Peyer's patch (tissue), 4 donors: ENCODE measurements around the gene A1BG. TPM values are rescaled to one million over a fixed set of nuclear protein-coding genes. Genes with fewer than 3 reads are reported as not detected.
A peak's percentile ranks its signal among the peaks of the same experiment; 100 is the strongest.

Experiments
- DNase-seq, 3 donors: peaks; one replicate each; pipeline ENCODE4 v3.0.0-alpha.2; 2017 to 2019
- H3K27ac ChIP-seq, 4 donors: fragments of 200-600 bp; sonication (generic); one replicate each; pipeline ENCODE4 v1.5.1; 2016 to 2019
- H3K27me3 ChIP-seq, 2 donors: fragments of 200-600 bp; sonication (generic); one replicate each; pipeline ENCODE4 v1.5.1; 2019
- H3K36me3 ChIP-seq, 3 donors: fragments of 200-600 bp; sonication (generic); one replicate each; pipeline ENCODE4 v1.5.1; 2016 to 2019
- H3K4me1 ChIP-seq, 4 donors: fragments of 200-600 bp; sonication (generic); one replicate each; pipeline ENCODE4 v1.5.1; 2016 to 2019
- H3K4me3 ChIP-seq, 4 donors: fragments of 200-600 bp; sonication (generic); 1 replicate in 3 of 4; 2 replicates in 1 of 4; pipeline ENCODE4 v1.5.1; 2016 to 2019; ENCODE audit warnings: mild to moderate bottlenecking in 1 of 4
- H3K9me3 ChIP-seq, 4 donors: fragments of 200-600 bp; sonication (generic); one replicate each; pipeline ENCODE4 v1.5.1; 2016 to 2019; ENCODE audit warnings: mild to moderate bottlenecking in 1 of 4
- CTCF ChIP-seq, 6 experiments: fragments of 450-650 bp in 4 of 6; fragments of 200-600 bp in 2 of 6; sonication (generic) in 1 of 6; IDR thresholded peaks; one replicate each; pipeline ENCODE4 v1.5.1; 2017 to 2019; ENCODE audit warnings: antibody characterized with exemption in 6 of 6, mild to moderate bottlenecking in 3 of 6, moderate library complexity in 1 of 6
- POLR2A ChIP-seq, 2 donors: fragments of 450-650 bp; IDR thresholded peaks; one replicate each; pipeline ENCODE4 v1.5.1; 2017; ENCODE audit warnings: antibody characterized with exemption in 2 of 2, mild to moderate bottlenecking in 2 of 2, moderate library complexity in 2 of 2
- total RNA-seq, 4 donors: library from RNA; depleted of rRNA; stranded (reverse); fragments of >200 nt; gene quantifications; one replicate each; pipeline ENCODE4 v1.1.0, GENCODE V29; 2016

The A1BG gene
- total RNA-seq, 4 donors from 2014 or later: 5.4 to 26.4 (median 8.3) TPM; not detected in 1

GRCh38 chr19:58388175-58388526 lies 34.9 kb upstream of the A1BG start:
- H3K36me3 ChIP-seq: peaks cover 0 to 36% (median 0%) of the 10 kb centered on the region in 3 donors
- no peaks in the 10 kb centered on the region for H3K9me3 ChIP-seq
- H3K4me1 ChIP-seq: peaks cover 0 to 19% (median 16%) of the 10 kb centered on the region in 4 donors
- no peaks in the 10 kb centered on the region for H3K27me3 ChIP-seq
- no peak overlapping the region for H3K27ac ChIP-seq
- peak overlapping the region; percentile 72 to 82 (median 79) for H3K4me3 ChIP-seq
- DNase-seq: no peak
- no peak for TF ChIP-seq CTCF (IDR thresholded peaks at IDR 0.05)
- no peak for TF ChIP-seq POLR2A (IDR thresholded peaks at IDR 0.05)

GRCh38 chr19:58387338-58388174 lies 34.3 kb upstream of the A1BG start:
- peak overlapping the region; percentile 72 to 82 (median 79) for H3K4me3 ChIP-seq
- TF ChIP-seq CTCF (IDR thresholded peaks at IDR 0.05) (no peak), POLR2A (IDR thresholded peaks at IDR 0.05) (no peak)
- H3K9me3 ChIP-seq: no peaks in the 10 kb centered on the region
- H3K4me1 ChIP-seq: peaks cover 0 to 19% (median 16%) of the 10 kb centered on the region in 4 donors
- DNase-seq: no peak
- peaks cover 0 to 30% (median 0%) of the 10 kb centered on the region in 3 donors for H3K36me3 ChIP-seq
- no peaks in the 10 kb centered on the region for H3K27me3 ChIP-seq
- peak overlapping the region; percentile 96 to 98 (median 98) for H3K27ac ChIP-seq

DNA sequence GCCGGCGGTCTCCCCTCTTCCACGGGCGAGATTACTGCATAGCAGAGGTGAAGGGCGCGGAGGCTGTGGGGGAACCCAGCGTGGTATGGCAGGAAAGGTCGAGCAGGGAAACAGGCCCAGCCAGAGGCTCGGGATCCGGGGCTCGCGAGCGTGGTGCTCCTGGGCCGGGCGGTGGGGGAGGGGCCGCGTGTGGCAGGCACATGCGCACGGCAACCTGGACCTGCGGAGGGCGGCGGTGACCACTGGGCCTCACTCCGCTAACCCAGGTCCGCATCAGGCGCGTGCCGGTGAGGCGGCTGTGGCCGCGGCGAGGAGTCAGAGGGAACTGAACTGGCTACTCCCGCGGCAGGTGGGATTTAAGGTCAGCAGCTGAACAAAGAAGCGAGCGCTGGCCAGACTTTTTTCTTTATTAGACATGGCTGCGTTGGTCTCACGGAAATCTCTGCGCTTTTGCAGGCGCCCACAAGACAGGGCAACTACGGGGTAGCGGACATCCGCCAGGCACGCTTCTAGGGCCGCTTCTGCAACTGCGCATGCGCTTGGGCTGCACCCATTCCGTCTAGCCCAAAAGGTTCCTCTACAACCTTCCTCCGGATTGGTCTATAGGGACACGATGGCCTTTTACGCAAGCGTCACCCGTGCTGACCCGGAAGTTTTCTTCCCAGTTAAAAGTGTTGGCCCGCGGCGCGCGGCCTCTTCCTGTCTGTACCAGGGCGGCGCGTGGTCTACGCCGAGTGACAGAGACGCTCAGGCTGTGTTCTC lies 33.5 kb upstream of the A1BG start, which contains the start of gene RPS5:
TSS of gene RPS5 (plus strand) at position 694 of the 762 bp plus-strand sequence. CDS start 869 bp downstream, outside the sequence.
- TF ChIP-seq CTCF (IDR thresholded peaks at IDR 0.05) (no peak), POLR2A (IDR thresholded peaks at IDR 0.05) (peak; percentile 59 to 66)
- Histone ChIP-seq H3K4me3 (peak within 1 kb of the TSS; percentile 72 to 82 (median 79)), H3K27ac (peak within 1 kb of the TSS; percentile 96 to 98 (median 98)), H3K4me1 (peaks cover 0 to 24% (median 19%) of the 10 kb centered on the region in 4 donors), H3K36me3 (peaks cover 0 to 27% (median 0%) of the 10 kb centered on the region in 3 donors), H3K27me3 (no peaks in the 10 kb centered on the region), H3K9me3 (no peaks in the 10 kb centered on the region)
- peak; percentile 96 to 98 (median 96) for DNase-seq

- peaks cover 0 to 20% (median 0%) of the 10 kb centered on the region in 3 donors for H3K36me3 ChIP-seq
- no peaks in the 10 kb centered on the region for H3K27me3 ChIP-seq
- TF ChIP-seq CTCF (IDR thresholded peaks at IDR 0.05) (no peak), POLR2A (IDR thresholded peaks at IDR 0.05) (no peak)
- peak overlapping the region; percentile 72 to 82 (median 79) for H3K4me3 ChIP-seq
- H3K27ac ChIP-seq: peak overlapping the region; percentile 96 to 98 (median 98)
- peaks cover 0 to 26% (median 20%) of the 10 kb centered on the region in 4 donors for H3K4me1 ChIP-seq
- DNase-seq: no peak
- no peaks in the 10 kb centered on the region for H3K9me3 ChIP-seq
These were observed 32.7 kb upstream of the A1BG start for GRCh38 chr19:58385891-58386575.

- Histone ChIP-seq H3K27ac (peak overlapping the region; percentile 96 to 98 (median 98)), H3K4me1 (peaks cover 0 to 27% (median 20%) of the 10 kb centered on the region in 4 donors), H3K27me3 (no peaks in the 10 kb centered on the region), H3K4me3 (peak overlapping the region in 3 of 4 donors; percentile 72 to 82 (median 78)), H3K9me3 (no peaks in the 10 kb centered on the region), H3K36me3 (peaks cover 0 to 16% (median 0%) of the 10 kb centered on the region in 3 donors)
- no peak for TF ChIP-seq CTCF (IDR thresholded peaks at IDR 0.05)
- TF ChIP-seq POLR2A (IDR thresholded peaks at IDR 0.05): no peak
- DNase-seq: no peak
These were observed 32.1 kb upstream of the A1BG start for GRCh38 chr19:58385313-58385890.
